B cell (primary cell): ENCODE results near the gene ODF2. TPM values are rescaled to one million over a fixed set of nuclear protein-coding genes. Genes with fewer than 3 reads are reported as not detected.
"Not testable (repeated sequence)": the region's sequence is repeated elsewhere in the genome, so short reads cannot be mapped to it uniquely, and the experiment has no call there.

Experiments used
- ATAC-seq: fragments of 200-7000 bp; cut with Tn5 transposase; one replicate; pipeline ENCODE4 v1.10.0; 2021; ENCODE audit warnings: low read depth, mild to moderate bottlenecking, moderate number of reproducible peaks, moderate library complexity
- CTCF ChIA-PET: fragments of 350-600 bp; sonication (Branson Sonifier 250); formaldehyde crosslinking; loops from one replicate; lab custom pipeline; 2021; ENCODE audit warnings: antibody characterized with exemption, inconsistent platforms; lab: Charles Lee
- POLR2A ChIA-PET: fragments of 350-600 bp; sonication (Branson Sonifier 250); formaldehyde crosslinking; loops from one replicate; lab custom pipeline; 2021; ENCODE audit warnings: antibody characterized with exemption; lab: Charles Lee
- DNase-seq: peaks from one replicate; pipeline ENCODE4 v3.0.0; 2013
- H2AFZ ChIP-seq: 2 replicates; pipeline ENCODE4 v1.6.1; 2012; ENCODE audit warnings: mild to moderate bottlenecking, low read depth, low read length; ENCODE audit not compliant: insufficient read depth, poor library complexity, severe bottlenecking
- H3K27ac ChIP-seq, 2 donors: 1 replicate in 1 of 2; 2 replicates in 1 of 2; pipeline ENCODE4 v1.5.1; 2012 to 2013; ENCODE audit warnings: low read length in 2 of 2, mild to moderate bottlenecking in 2 of 2, moderate library complexity in 1 of 2
- H3K27me3 ChIP-seq, 4 experiments: fragments of 200-600 bp in 1 of 4; sonication (generic) in 1 of 4; replicated peaks in 1 of 4; 1 replicate in 2 of 4; 2 replicates in 2 of 4; pipeline versions ENCODE4 v1.6.1 to v1.7.0; 2013 to 2016; ENCODE audit warnings: low read length in 3 of 4, mild to moderate bottlenecking in 2 of 4, mixed read lengths in 1 of 4, moderate library complexity in 1 of 4; ENCODE audit not compliant: insufficient read depth in 4 of 4, control insufficient read depth in 3 of 4; ENCODE audit errors: control extremely low read depth in 1 of 4
- H3K36me3 ChIP-seq, 2 experiments: replicated peaks in 1 of 2; 1 replicate in 1 of 2; 2 replicates in 1 of 2; pipeline versions ENCODE4 v1.6.1 to v1.7.1; 2013; ENCODE audit warnings: low read length in 1 of 2; ENCODE audit not compliant: insufficient read depth in 2 of 2, control insufficient read depth in 1 of 2; ENCODE audit errors: control extremely low read depth in 1 of 2, extremely low read depth in 1 of 2
- H3K4me1 ChIP-seq, 2 donors: fragments of 200-600 bp in 1 of 2; sonication (generic) in 1 of 2; 1 replicate in 1 of 2; 2 replicates in 1 of 2; pipeline versions ENCODE4 v1.5.1 to v1.6.1; 2013 to 2017; ENCODE audit warnings: low read length in 2 of 2; ENCODE audit not compliant: control insufficient read depth in 2 of 2, insufficient read depth in 2 of 2
- H3K4me2 ChIP-seq: replicated peaks from 2 replicates; pipeline ENCODE3; 2012; ENCODE audit warnings: mild to moderate bottlenecking, low read depth, low read length; ENCODE audit not compliant: poor library complexity, severe bottlenecking
- H3K4me3 ChIP-seq, 5 experiments: fragments of 200-600 bp in 1 of 5; sonication (generic) in 1 of 5; 1 replicate in 3 of 5; 2 replicates in 2 of 5; pipeline versions ENCODE4 v1.5.1 to v1.7.0; 2011 to 2016; ENCODE audit warnings: low read length in 4 of 5, mild to moderate bottlenecking in 4 of 5, low read depth in 2 of 5, control low read depth in 1 of 5, moderate library complexity in 1 of 5; ENCODE audit not compliant: insufficient read depth in 1 of 5; ENCODE audit errors: control extremely low read depth in 1 of 5, extremely low read depth in 1 of 5
- H3K79me2 ChIP-seq: fragments of 200-600 bp; sonication (generic); one replicate; pipeline ENCODE4 v1.6.0; 2016; ENCODE audit warnings: low read length; ENCODE audit not compliant: control insufficient read depth, insufficient read depth
- H3K9ac ChIP-seq: fragments of 200-600 bp; sonication (generic); 2 replicates; pipeline ENCODE4 v1.6.1; 2017; ENCODE audit warnings: mild to moderate bottlenecking, low read length, moderate library complexity
- H3K9me3 ChIP-seq, 3 donors: one replicate each; pipeline versions ENCODE4 v1.6.1 to v1.7.1; 2013; ENCODE audit warnings: low read length in 2 of 3; ENCODE audit not compliant: control insufficient read depth in 2 of 3, insufficient read depth in 1 of 3; ENCODE audit errors: control extremely low read depth in 1 of 3
- H4K20me1 ChIP-seq: 2 replicates; pipeline ENCODE4 v1.6.0; 2012; ENCODE audit warnings: mild to moderate bottlenecking, low read length; ENCODE audit not compliant: insufficient read depth, control insufficient read depth, poor library complexity, severe bottlenecking
- H3K27ac Mint-ChIP-seq: one replicate; pipeline ENCODE4 v1.8.0; 2021; ENCODE audit warnings: mixed read lengths
- H3K27me3 Mint-ChIP-seq: one replicate; pipeline ENCODE4 v1.8.0; 2021; ENCODE audit warnings: mixed read lengths
- H3K4me1 Mint-ChIP-seq: one replicate; pipeline ENCODE4 v1.8.0; 2021; ENCODE audit warnings: mixed read lengths
- H3K4me3 Mint-ChIP-seq: one replicate; pipeline ENCODE4 v1.8.0; 2021; ENCODE audit warnings: mixed read lengths
- H3K9me3 Mint-ChIP-seq: one replicate; pipeline ENCODE4 v1.8.0; 2022; ENCODE audit warnings: mixed read lengths; ENCODE audit not compliant: insufficient read depth
- EZH2 ChIP-seq: IDR thresholded peaks from 2 replicates; pipeline ENCODE4 v1.6.1; 2012; ENCODE audit warnings: borderline replicate concordance, low read depth, mild to moderate bottlenecking, moderate library complexity, low read length; ENCODE audit not compliant: insufficient read depth, poor library complexity, severe bottlenecking
- WGBS: methylation state at CpG from one replicate; pipeline ENCODE4 v1.1.5; 2013; ENCODE audit warnings: missing lambda C conversion rate; ENCODE audit not compliant: insufficient coverage; 5-methylcytosine and 5-hydroxymethylcytosine counted together
- intact Hi-C: fragments of 100-400 bp; cut with micrococcal nuclease; formaldehyde crosslinking; loops from one replicate; pipeline ENCODE4 v1.10.0; 2022
- polyA plus RNA-seq: library from polyadenylated mRNA; depleted of rRNA; stranded (reverse); fragments of >200 nt; gene quantifications from 2 replicates; pipeline ENCODE4 v1.2.3, GENCODE V29; 2012
- total RNA-seq, 2 donors: library from RNA; stranded (reverse); fragments of 120-200 nt in 1 of 2; gene quantifications; 1 replicate in 1 of 2; 2 replicates in 1 of 2; pipeline versions ENCODE4 v1.2.3 to v1.2.4, GENCODE V29; 2013 to 2022
- TF ChIP-seq, protein P1 (sequence below): fragments of 200-600 bp; IDR thresholded peaks from one replicate; pipeline ENCODE4 v1.8.0; 2022; ENCODE audit warnings: antibody characterized with exemption, mild to moderate bottlenecking

The ODF2 gene
- total and polyA plus RNA-seq, 2 donors (not counting 1 experiment from before 2014, with no cell fraction given) = 30.1 to 42.9 TPM

DNA sequence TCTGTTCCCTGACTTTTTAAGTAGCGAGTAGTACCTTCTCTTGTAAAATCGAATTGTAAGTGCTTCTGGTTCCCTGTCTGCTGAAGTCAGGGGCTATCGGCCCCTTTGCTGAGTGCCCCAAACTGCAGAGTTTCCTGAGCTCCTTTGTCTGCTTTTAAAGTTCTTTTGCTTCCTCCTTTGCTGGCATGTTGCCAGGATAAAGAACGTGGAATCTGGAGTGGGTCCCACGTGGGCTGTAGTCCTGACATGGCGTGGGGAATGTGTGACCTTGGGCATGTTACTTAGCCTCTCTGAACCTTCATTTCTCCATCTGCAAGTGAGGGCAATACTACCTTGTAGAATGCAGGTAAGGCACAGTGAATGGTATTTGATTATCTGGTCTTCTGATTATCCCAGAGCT is 13.7 kb upstream of the ODF2 start:
- no peak for TF ChIP-seq EZH2
- TF ChIP-seq, protein P1, sequence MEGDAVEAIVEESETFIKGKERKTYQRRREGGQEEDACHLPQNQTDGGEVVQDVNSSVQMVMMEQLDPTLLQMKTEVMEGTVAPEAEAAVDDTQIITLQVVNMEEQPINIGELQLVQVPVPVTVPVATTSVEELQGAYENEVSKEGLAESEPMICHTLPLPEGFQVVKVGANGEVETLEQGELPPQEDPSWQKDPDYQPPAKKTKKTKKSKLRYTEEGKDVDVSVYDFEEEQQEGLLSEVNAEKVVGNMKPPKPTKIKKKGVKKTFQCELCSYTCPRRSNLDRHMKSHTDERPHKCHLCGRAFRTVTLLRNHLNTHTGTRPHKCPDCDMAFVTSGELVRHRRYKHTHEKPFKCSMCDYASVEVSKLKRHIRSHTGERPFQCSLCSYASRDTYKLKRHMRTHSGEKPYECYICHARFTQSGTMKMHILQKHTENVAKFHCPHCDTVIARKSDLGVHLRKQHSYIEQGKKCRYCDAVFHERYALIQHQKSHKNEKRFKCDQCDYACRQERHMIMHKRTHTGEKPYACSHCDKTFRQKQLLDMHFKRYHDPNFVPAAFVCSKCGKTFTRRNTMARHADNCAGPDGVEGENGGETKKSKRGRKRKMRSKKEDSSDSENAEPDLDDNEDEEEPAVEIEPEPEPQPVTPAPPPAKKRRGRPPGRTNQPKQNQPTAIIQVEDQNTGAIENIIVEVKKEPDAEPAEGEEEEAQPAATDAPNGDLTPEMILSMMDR = no peak
- Histone ChIP-seq H3K36me3 (no peaks in the 10 kb centered on the region), H3K9me3 (no peaks in the 10 kb centered on the region), H2AFZ (no peak overlapping the region), H3K27me3 (no peaks in the 10 kb centered on the region), H3K4me1 (peaks cover 3 to 8% of the 10 kb centered on the region in 2 donors), H3K4me2 (no peak overlapping the region), H3K79me2 (no peaks in the 10 kb centered on the region), H3K27ac (no peak overlapping the region), H4K20me1 (no peaks in the 10 kb centered on the region), H3K9ac (no peak overlapping the region), H3K4me3 (no peak overlapping the region)
- ATAC-seq (no peak), DNase-seq (no peak)
- Mint-ChIP-seq H3K27me3 (no peaks in the 10 kb centered on the region), H3K4me1 (peaks cover 7% of the 10 kb centered on the region), H3K27ac (no peak overlapping the region), H3K4me3 (no peak overlapping the region), H3K9me3 (no peaks in the 10 kb centered on the region)
- POLR2A ChIA-PET = no interaction called here
- intact Hi-C loops = no loop called here
- 54% methylated on average over 3 of the region's 6 CpGs for WGBS
- CTCF ChIA-PET = interaction anchor here (0.6 to 2.0 kb wide), 4 partner anchors 8 to 482 kb away, joined by 3 to 4 read pairs (median 4); no protein-coding TSS in a partner anchor

DNA sequence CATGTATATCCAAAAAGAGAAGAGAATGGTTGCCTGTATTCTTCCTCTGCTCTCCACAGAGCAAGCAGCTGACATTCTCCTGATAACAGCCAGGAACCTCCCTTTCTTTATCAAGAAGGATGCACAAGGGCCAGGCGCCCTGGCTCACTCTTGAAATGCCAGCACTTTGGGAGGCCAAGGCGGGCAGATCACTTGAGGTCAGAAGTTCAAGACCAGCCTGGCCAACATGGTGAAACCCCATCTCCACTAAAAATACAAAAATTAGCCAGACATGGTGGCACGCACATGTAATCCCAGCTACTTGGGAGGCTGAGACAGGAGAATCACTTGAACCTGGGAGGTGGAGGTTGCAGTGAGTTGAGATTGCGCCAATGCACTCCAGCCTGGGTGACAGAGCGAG is 9.3 kb upstream of the ODF2 start:
- ATAC-seq, H3K27me3 Mint-ChIP-seq, intact Hi-C loops, POLR2A ChIA-PET, H4K20me1 ChIP-seq, H3K27ac ChIP-seq, H2AFZ ChIP-seq, H3K27me3 ChIP-seq, H3K9ac ChIP-seq, H3K4me3 Mint-ChIP-seq, H3K4me1 ChIP-seq, H3K27ac Mint-ChIP-seq, H3K79me2 ChIP-seq, H3K9me3 ChIP-seq, H3K9me3 Mint-ChIP-seq, H3K4me1 Mint-ChIP-seq, DNase-seq, H3K36me3 ChIP-seq, H3K4me3 ChIP-seq, H3K4me2 ChIP-seq: not testable (repeated sequence)
- 100% methylated on average over 2 of the region's 5 CpGs for WGBS
- CTCF ChIA-PET = interaction anchor here (1.1 to 1.7 kb wide), 3 partner anchors 8 to 27 kb away, joined by 3 to 7 read pairs (median 3); no protein-coding TSS in a partner anchor
